ENCODE results near the gene THRB.
A peak's percentile ranks its signal among the peaks of the same experiment; 100 is the strongest.

The THRB gene

GRCh38 chr3:24512564-24513197 is 18.0 kb upstream of the THRB start:
- no peak for FAIRE-seq

GRCh38 chr3:24510030-24510648 is 15.5 kb upstream of the THRB start:
- no peak for FAIRE-seq

GRCh38 chr3:24508423-24508839 is 13.8 kb upstream of the THRB start:
- FAIRE-seq, result no peak

- FAIRE-seq, result no peak
These were observed 13.2 kb upstream of the THRB start for GRCh38 chr3:24507776-24508422.

GRCh38 chr3:24506966-24507775 is 12.5 kb upstream of the THRB start:
- peak; percentile 96 for FAIRE-seq

GRCh38 chr3:24505691-24506550 is 11.3 kb upstream of the THRB start:
- no peak for FAIRE-seq

- FAIRE-seq, result no peak
These were observed 10.1 kb upstream of the THRB start for GRCh38 chr3:24504772-24505171.

GRCh38 chr3:24503616-24504113 is 9.0 kb upstream of the THRB start:
- FAIRE-seq, result no peak

- no peak for FAIRE-seq
These were observed 8.0 kb upstream of the THRB start for GRCh38 chr3:24502690-24503089.

GRCh38 chr3:24500806-24501205 is 6.2 kb upstream of the THRB start:
- no peak for FAIRE-seq

- no peak for FAIRE-seq
These were observed 5.3 kb upstream of the THRB start for GRCh38 chr3:24499991-24500390.

- no peak for FAIRE-seq
These were observed 4.1 kb upstream of the THRB start for GRCh38 chr3:24498796-24499195.

- FAIRE-seq, result no peak
These were observed 3.7 kb upstream of the THRB start for GRCh38 chr3:24498391-24498790.

GRCh38 chr3:24497942-24498341 is 3.3 kb upstream of the THRB start:
- FAIRE-seq, result no peak

- no peak for FAIRE-seq
These were observed 2.2 kb upstream of the THRB start for GRCh38 chr3:24496529-24497482.

GRCh38 chr3:24495326-24495994 is 810 bp upstream of the THRB start:
- FAIRE-seq, result no peak

GRCh38 chr3:24493746-24494617 is 668 bp downstream of the THRB start:
- FAIRE-seq, result no peak

- FAIRE-seq, result no peak
These were observed 1.6 kb downstream of the THRB start for GRCh38 chr3:24492971-24493551.

- FAIRE-seq, result no peak
These were observed 4.5 kb downstream of the THRB start for GRCh38 chr3:24490151-24490550.

All from endometrium (tissue), 2 donors.